Measurements from ENCODE around the gene KLHL24.
A peak's percentile ranks its signal among the peaks of the same experiment; 100 is the strongest.

KLHL24 gene

GRCh38 chr3:183730361-183730760 is 94.9 kb downstream of the KLHL24 start:
- intact Hi-C loops (cut with DNase I): no loop called here
- DNase-seq: no peak

GRCh38 chr3:183731611-183732010 is 96.2 kb downstream of the KLHL24 start:
- DNase-seq: no peak
- intact Hi-C loops (cut with DNase I): no loop called here

- intact Hi-C loops (cut with DNase I): no loop called here
- peak in 10 of 42 donors; percentile 7 to 57 (median 23) for DNase-seq
These were observed 98.1 kb downstream of the KLHL24 start for GRCh38 chr3:183733553-183733952.
